Mesothelial cell of epicardium (in vitro differentiated cells): ENCODE results near the gene PNPLA5. TPM values are rescaled to one million over a fixed set of nuclear protein-coding genes. Genes with fewer than 3 reads are reported as not detected.

Experiments
- DNase-seq, 2 experiments: peaks; one replicate each; pipeline ENCODE4 v3.0.0; 2021; ENCODE audit warnings: low spot score in 2 of 2; ENCODE audit not compliant: unreplicated experiment in 2 of 2
- H3K27ac Mint-ChIP-seq: 2 replicates; pipeline ENCODE4 v1.8.0; 2021; ENCODE audit warnings: mixed read lengths
- H3K27me3 Mint-ChIP-seq: 2 replicates; pipeline ENCODE4 v1.8.0; 2021; ENCODE audit warnings: low read depth, mixed read lengths
- H3K36me3 Mint-ChIP-seq: 2 replicates; pipeline ENCODE4 v1.8.0; 2021; ENCODE audit warnings: mixed read lengths
- H3K4me1 Mint-ChIP-seq: 2 replicates; pipeline ENCODE4 v1.8.0; 2021; ENCODE audit warnings: mixed read lengths
- H3K4me3 Mint-ChIP-seq: 2 replicates; pipeline ENCODE4 v1.8.0; 2021; ENCODE audit warnings: mild to moderate bottlenecking, moderate library complexity, mixed read lengths
- H3K9me3 Mint-ChIP-seq: 2 replicates; pipeline ENCODE4 v1.8.0; 2021; ENCODE audit warnings: mixed read lengths
- CTCF ChIP-seq: fragments of 200-600 bp; sonication (generic); IDR thresholded peaks from one replicate; pipeline ENCODE4 v1.5.0; 2021; ENCODE audit warnings: antibody characterized with exemption; ENCODE audit not compliant: unreplicated experiment
- total RNA-seq: library from RNA; stranded (reverse); gene quantifications from 3 replicates; pipeline ENCODE4 v1.2.1, GENCODE V29; 2021

Gene PNPLA5
- total RNA-seq, 1 donor from 2014 or later, result not detected

DNA sequence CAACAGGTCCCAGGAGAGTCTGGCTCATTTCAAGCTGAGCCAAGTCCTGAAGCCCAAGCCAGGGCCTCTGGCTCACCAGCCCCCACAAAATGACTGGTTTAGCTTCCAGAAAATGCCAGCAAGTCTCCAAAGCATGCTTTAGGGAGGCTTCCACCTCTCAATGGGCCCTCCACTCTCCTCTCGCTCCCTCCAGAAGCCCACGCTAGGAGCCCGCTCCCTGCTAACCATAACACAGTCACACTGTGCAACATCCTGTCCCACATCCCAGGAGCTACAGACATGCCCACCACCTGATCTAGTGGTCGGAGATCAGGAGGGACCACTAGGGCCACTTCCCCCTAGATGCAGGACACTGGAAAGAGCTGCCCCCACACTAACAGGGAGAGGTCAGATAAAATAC lies 36.4 kb downstream of the PNPLA5 start:
- H3K27ac Mint-ChIP-seq, result no peak overlapping the region
- no peaks in the 10 kb centered on the region for H3K4me1 Mint-ChIP-seq
- H3K9me3 Mint-ChIP-seq, result peaks cover 14% of the 10 kb centered on the region
- TF ChIP-seq CTCF, result no peak
- peaks cover 42% of the 10 kb centered on the region for H3K27me3 Mint-ChIP-seq
- no peaks in the 10 kb centered on the region for H3K36me3 Mint-ChIP-seq
- H3K4me3 Mint-ChIP-seq, result no peak overlapping the region
- no peak for DNase-seq

DNA sequence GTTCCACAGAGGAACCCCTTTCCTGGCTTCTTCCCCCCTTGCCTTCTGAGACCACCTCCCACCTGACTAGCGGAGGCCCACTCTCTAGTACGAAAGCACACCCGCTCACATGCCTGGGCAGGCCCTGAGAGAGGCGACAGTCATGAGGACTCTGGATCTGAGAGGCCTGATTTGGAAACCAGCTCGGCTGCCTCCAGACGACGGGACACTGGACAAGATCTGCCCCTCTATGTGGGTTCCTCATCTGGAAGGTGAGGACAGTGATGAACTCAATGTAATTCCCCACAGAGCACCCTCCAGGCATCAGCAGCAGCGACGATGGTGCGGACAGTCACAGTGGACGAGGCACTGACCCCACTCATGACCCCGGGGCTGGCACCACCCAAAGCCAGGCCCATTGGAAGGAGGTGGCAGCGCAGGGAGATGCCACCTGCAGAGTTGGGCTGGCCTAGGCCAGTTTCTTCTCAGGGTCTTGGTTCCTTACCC lies 37.0 kb downstream of the PNPLA5 start:
- peaks cover 14% of the 10 kb centered on the region for H3K9me3 Mint-ChIP-seq
- TF ChIP-seq CTCF, result no peak
- DNase-seq, result no peak
- no peak overlapping the region for H3K27ac Mint-ChIP-seq
- H3K36me3 Mint-ChIP-seq, result no peaks in the 10 kb centered on the region
- H3K27me3 Mint-ChIP-seq, result peaks cover 42% of the 10 kb centered on the region
- no peaks in the 10 kb centered on the region for H3K4me1 Mint-ChIP-seq
- H3K4me3 Mint-ChIP-seq, result no peak overlapping the region

- Mint-ChIP-seq H3K36me3 (no peaks in the 10 kb centered on the region), H3K27me3 (peaks cover 40% of the 10 kb centered on the region), H3K27ac (no peak overlapping the region), H3K4me1 (no peaks in the 10 kb centered on the region), H3K9me3 (peaks cover 14% of the 10 kb centered on the region), H3K4me3 (no peak overlapping the region)
- DNase-seq, result no peak
- no peak for TF ChIP-seq CTCF
These were observed 37.6 kb downstream of the PNPLA5 start for GRCh38 chr22:43854121-43854785.

- no peaks in the 10 kb centered on the region for H3K4me1 Mint-ChIP-seq
- H3K9me3 Mint-ChIP-seq, result peaks cover 14% of the 10 kb centered on the region
- H3K36me3 Mint-ChIP-seq, result no peaks in the 10 kb centered on the region
- no peak for TF ChIP-seq CTCF
- DNase-seq, result no peak
- peaks cover 37% of the 10 kb centered on the region for H3K27me3 Mint-ChIP-seq
- no peak overlapping the region for H3K4me3 Mint-ChIP-seq
- no peak overlapping the region for H3K27ac Mint-ChIP-seq
These were observed 38.4 kb downstream of the PNPLA5 start for GRCh38 chr22:43853328-43853931.

GRCh38 chr22:43852573-43853327 lies 39.1 kb downstream of the PNPLA5 start:
- no peak for DNase-seq
- H3K4me1 Mint-ChIP-seq, result no peaks in the 10 kb centered on the region
- H3K27ac Mint-ChIP-seq, result no peak overlapping the region
- no peak overlapping the region for H3K4me3 Mint-ChIP-seq
- no peaks in the 10 kb centered on the region for H3K36me3 Mint-ChIP-seq
- TF ChIP-seq CTCF, result no peak
- peaks cover 14% of the 10 kb centered on the region for H3K9me3 Mint-ChIP-seq
- H3K27me3 Mint-ChIP-seq, result peaks cover 35% of the 10 kb centered on the region
